Keratinocyte (primary cell): ENCODE results near the gene METTL1. TPM values are rescaled to one million over a fixed set of nuclear protein-coding genes. Genes with fewer than 3 reads are reported as not detected.
A peak's percentile ranks its signal among the peaks of the same experiment; 100 is the strongest.

ENCODE experiments used
- DNase-seq: peaks from one replicate; pipeline ENCODE4 v3.0.0-alpha.2; 2011; ENCODE audit warnings: low read depth, missing footprints, low spot score
- FAIRE-seq: peaks from 2 replicates; lab custom pipeline; 2011; peaks lifted over from hg19 to GRCh38; lab: Jason Lieb, UNC
- H2AFZ ChIP-seq: 2 replicates; pipeline ENCODE4 v1.6.0; 2012; ENCODE audit warnings: low read length, control low read depth, inconsistent platforms; ENCODE audit not compliant: control insufficient read depth
- H3K27ac ChIP-seq: 2 replicates; pipeline ENCODE4 v1.5.1; 2011; ENCODE audit warnings: low read length; ENCODE audit not compliant: control insufficient read depth, insufficient read depth
- H3K27me3 ChIP-seq: 3 replicates; pipeline ENCODE4 v1.6.0; 2011; ENCODE audit warnings: low read length; ENCODE audit not compliant: control insufficient read depth, insufficient read depth; ENCODE audit errors: extremely low read depth
- H3K36me3 ChIP-seq, 2 experiments: 2 replicates in 1 of 2; 3 replicates in 1 of 2; pipeline ENCODE4 v1.5.1; 2011; ENCODE audit warnings: low read length in 2 of 2, mild to moderate bottlenecking in 1 of 2; ENCODE audit not compliant: control insufficient read depth in 2 of 2, insufficient read depth in 2 of 2; ENCODE audit errors: extremely low read depth in 1 of 2
- H3K4me1 ChIP-seq: 3 replicates; pipeline ENCODE4 v1.5.1; 2011; ENCODE audit warnings: low read length; ENCODE audit not compliant: control insufficient read depth, insufficient read depth; ENCODE audit errors: extremely low read depth
- H3K4me2 ChIP-seq: 3 replicates; pipeline ENCODE4 v1.6.0; 2011; ENCODE audit warnings: low read depth, low read length; ENCODE audit not compliant: control insufficient read depth, insufficient read depth; ENCODE audit errors: extremely low read depth
- H3K4me3 ChIP-seq, 3 experiments: fragments of 200-600 bp in 1 of 3; sonication (generic) in 1 of 3; 2 replicates in 2 of 3; 3 replicates in 1 of 3; pipeline ENCODE4 v1.5.1; 2011 to 2016; ENCODE audit warnings: low read length in 3 of 3, mild to moderate bottlenecking in 3 of 3, control low read depth in 2 of 3, inconsistent platforms in 1 of 3, low read depth in 1 of 3, mixed read lengths in 1 of 3, mixed run types in 1 of 3, moderate library complexity in 1 of 3; ENCODE audit not compliant: control insufficient read depth in 2 of 3, insufficient read depth in 2 of 3; ENCODE audit errors: extremely low read depth in 1 of 3
- H3K79me2 ChIP-seq: 2 replicates; pipeline ENCODE4 v1.6.0; 2012; ENCODE audit warnings: low read length; ENCODE audit not compliant: control insufficient read depth, insufficient read depth
- H3K9ac ChIP-seq: 3 replicates; pipeline ENCODE4 v1.6.0; 2011; ENCODE audit warnings: low read length; ENCODE audit not compliant: control insufficient read depth, insufficient read depth; ENCODE audit errors: extremely low read depth
- H3K9me1 ChIP-seq: 3 replicates; pipeline ENCODE4 v1.6.0; 2011; ENCODE audit warnings: low read length; ENCODE audit not compliant: control insufficient read depth, insufficient read depth; ENCODE audit errors: extremely low read depth
- H3K9me3 ChIP-seq: 2 replicates; pipeline ENCODE4 v1.5.1; 2012; ENCODE audit warnings: low read depth, low read length; ENCODE audit not compliant: control insufficient read depth
- H4K20me1 ChIP-seq: 3 replicates; pipeline ENCODE4 v1.6.0; 2011; ENCODE audit warnings: low read length; ENCODE audit not compliant: control insufficient read depth, insufficient read depth; ENCODE audit errors: extremely low read depth
- CTCF ChIP-seq, 3 experiments: IDR thresholded peaks in 1 of 3; conservative IDR thresholded peaks in 1 of 3; optimal IDR thresholded peaks in 1 of 3; 2 replicates in 2 of 3; 3 replicates in 1 of 3; pipeline versions ENCODE3 to v1.5.1; 2011; ENCODE audit warnings: low read length in 3 of 3, mild to moderate bottlenecking in 3 of 3, moderate library complexity in 2 of 3, control low read depth in 1 of 3, inconsistent platforms in 1 of 3; ENCODE audit not compliant: insufficient read depth in 2 of 3; ENCODE audit errors: extremely low read depth in 1 of 3
- EZH2 ChIP-seq: IDR thresholded peaks from one replicate; pipeline ENCODE4 v1.6.1; 2012; ENCODE audit warnings: inconsistent platforms, mild to moderate bottlenecking, low read length, moderate library complexity
- dilution Hi-C: fragments of 300-500 bp; cut with MboI; formaldehyde crosslinking; loops from one replicate; pipeline ENCODE4 v1.7.0; 2020; ENCODE audit warnings: low sequenced_read_pairs; ENCODE audit not compliant: extremely low pct_ligation_motif_present
- polyA plus RNA-seq, 5 experiments: library from polyadenylated mRNA; depleted of rRNA in 3 of 5; stranded (reverse) in 3 of 5; stranded (forward) in 1 of 5; unstranded in 1 of 5; fragments of >200 nt; gene quantifications; 1 replicate in 1 of 5; 2 replicates in 3 of 5; 3 replicates in 1 of 5; pipeline versions ENCODE4 v1.2.1 to v1.2.3, GENCODE V29; 2011 to 2012; ENCODE audit warnings: missing spikeins in 2 of 5, low read depth in 1 of 5, low replicate concordance in 1 of 5

The METTL1 gene
- polyA plus RNA-seq, 1 donor (not counting 4 experiments of a cell fraction or from before 2014, with no cell fraction given): 24.5 TPM

GRCh38 chr12:57741844-57742738 is 29.8 kb downstream of the METTL1 start:
- dilution Hi-C loops: loop anchor here (25.0 kb wide), 1 partner anchor 155 kb away; the partner anchor contains the start of gene PIP4K2C
- peaks cover 32% of the 10 kb centered on the region for H3K27me3 ChIP-seq
- peak; percentile 26 to 51 (median 44) for TF ChIP-seq CTCF (optimal IDR thresholded peaks at IDR 0.05 in 1 of 3, IDR thresholded peaks at IDR 0.05 in 1 of 3, conservative IDR thresholded peaks at IDR 0.05 in 1 of 3; ENCODE audit: extremely low read depth in 1 of 3, insufficient read depth in 2 of 3, low read length in 3 of 3)
- TF ChIP-seq EZH2: no peak

GRCh38 chr12:57741413-57741789 is 30.5 kb downstream of the METTL1 start:
- Histone ChIP-seq H3K9me1 (no peaks in the 10 kb centered on the region), H3K9me3 (no peaks in the 10 kb centered on the region), H3K4me1 (peaks cover 19% of the 10 kb centered on the region), H3K79me2 (peaks cover 13% of the 10 kb centered on the region), H3K27ac (no peak overlapping the region), H3K4me2 (no peak overlapping the region), H4K20me1 (no peaks in the 10 kb centered on the region), H3K27me3 (peaks cover 39% of the 10 kb centered on the region), H3K36me3 (no peaks in the 10 kb centered on the region), H2AFZ (no peak overlapping the region), H3K9ac (no peak overlapping the region), H3K4me3 (no peak overlapping the region)
- dilution Hi-C loops: loop anchor here (25.0 kb wide), 1 partner anchor 154 kb away; the partner anchor contains the start of gene PIP4K2C
- FAIRE-seq (no peak), DNase-seq (no peak)
- TF ChIP-seq EZH2 (no peak), CTCF (optimal IDR thresholded peaks at IDR 0.05 in 1 of 3, IDR thresholded peaks at IDR 0.05 in 1 of 3, conservative IDR thresholded peaks at IDR 0.05 in 1 of 3; ENCODE audit: extremely low read depth in 1 of 3, insufficient read depth in 2 of 3, low read length in 3 of 3) (no peak)

More at GRCh38 chr12:57741844-57742738, 29.8 kb downstream of the METTL1 start:
- Histone ChIP-seq H3K27ac (no peak overlapping the region), H4K20me1 (no peaks in the 10 kb centered on the region), H3K36me3 (peaks cover 0 to 1% of the 10 kb centered on the region in 2 experiments), H3K9ac (no peak overlapping the region), H3K79me2 (peaks cover 13% of the 10 kb centered on the region), H3K4me3 (no peak overlapping the region), H2AFZ (no peak overlapping the region), H3K9me1 (no peaks in the 10 kb centered on the region), H3K9me3 (no peaks in the 10 kb centered on the region), H3K4me2 (no peak overlapping the region), H3K4me1 (peaks cover 16% of the 10 kb centered on the region)
- FAIRE-seq: no peak
- no peak for DNase-seq
